ENCODE results near the gene ARID1B. TPM values are rescaled to one million over a fixed set of nuclear protein-coding genes. Genes with fewer than 3 reads are reported as not detected.

ARID1B gene
- total RNA-seq, 1 donor from 2014 or later, result 49.2 TPM

DNA sequence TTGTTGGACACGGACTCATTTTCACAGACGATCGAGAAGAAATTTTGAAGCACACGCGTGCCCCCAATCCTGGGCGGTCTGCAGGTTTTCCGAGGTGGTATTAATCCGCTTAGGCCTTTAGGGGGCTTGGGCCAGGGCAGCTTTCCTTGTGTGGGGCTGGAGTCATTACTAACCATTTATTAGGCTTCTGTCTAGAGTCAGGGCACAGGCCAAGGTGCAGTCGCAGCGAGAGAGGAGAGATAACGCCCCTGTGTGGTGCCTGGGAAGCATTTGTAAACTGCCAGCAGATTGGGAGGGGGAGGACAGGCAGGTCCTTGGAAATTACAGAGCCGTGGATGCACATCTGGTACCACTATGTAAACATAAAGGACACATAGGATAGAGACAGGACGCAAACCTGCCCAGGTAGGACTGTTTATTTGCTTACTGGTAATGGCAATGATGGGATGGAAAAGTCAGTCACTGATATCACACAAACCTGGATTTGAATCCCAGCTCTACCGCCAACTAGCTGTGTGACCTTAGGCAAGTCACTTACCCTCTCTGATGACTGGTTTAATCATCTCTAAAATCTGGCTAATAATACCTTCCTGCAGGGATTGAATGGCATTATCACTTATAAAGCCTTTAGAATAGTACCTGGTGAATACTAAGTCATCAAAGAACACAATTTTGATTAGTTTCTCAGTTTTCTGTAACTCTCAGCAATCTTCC is 469.8 kb downstream of the ARID1B start:
- ATAC-seq (ENCODE audit: poor library complexity) (no peak), DNase-seq (no peak)
- intact Hi-C loops (cut with DNase I), result no loop called here

GRCh38 chr6:157248264-157248663 is 471.1 kb downstream of the ARID1B start:
- ATAC-seq (ENCODE audit: poor library complexity), result no peak
- DNase-seq, result no peak
- intact Hi-C loops (cut with DNase I), result no loop called here

DNA sequence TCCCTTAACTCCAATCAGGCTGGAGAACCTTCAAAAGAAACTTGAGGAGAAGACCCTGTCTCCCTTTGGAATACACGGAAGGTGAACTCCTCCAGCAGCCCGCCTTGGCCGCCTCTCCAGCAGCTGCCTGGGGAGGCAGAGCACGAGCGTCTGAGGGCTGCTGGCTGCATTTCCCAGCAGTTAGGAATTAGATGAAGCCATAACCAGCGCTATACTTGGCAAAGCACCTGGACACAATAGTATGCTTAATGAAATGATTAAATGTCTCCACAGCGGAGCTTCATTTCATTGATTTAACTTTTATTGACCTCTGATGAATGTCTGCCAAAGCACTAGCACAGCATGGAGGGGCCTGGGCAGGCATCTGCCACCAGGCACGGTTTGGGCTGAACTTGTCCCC is 472.6 kb downstream of the ARID1B start:
- intact Hi-C loops (cut with DNase I), result no loop called here
- DNase-seq, result no peak
- no peak for ATAC-seq (ENCODE audit: poor library complexity)

GRCh38 chr6:157251586-157252247 is 474.5 kb downstream of the ARID1B start:
- ATAC-seq (ENCODE audit: poor library complexity), result no peak
- intact Hi-C loops (cut with DNase I), result no loop called here

DNA sequence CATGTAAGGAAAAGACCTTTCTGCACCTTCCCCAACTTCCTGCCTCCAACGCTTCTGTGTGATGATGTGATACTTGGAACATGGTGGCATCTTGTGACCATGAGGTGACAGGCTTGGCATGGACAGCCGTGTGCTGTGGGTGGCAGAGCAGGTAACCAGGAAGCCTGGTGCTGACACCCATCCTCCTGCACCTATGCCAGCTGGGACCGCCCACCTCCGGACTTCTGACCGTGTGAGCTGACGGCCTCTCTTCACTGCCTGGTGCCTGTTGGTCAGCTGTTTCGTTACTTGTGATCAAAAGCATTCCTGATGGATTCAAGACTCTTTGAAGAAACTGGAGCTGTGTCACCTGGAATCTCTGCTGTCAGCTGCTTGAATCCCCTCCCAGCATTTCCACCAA is 475.8 kb downstream of the ARID1B start:
- intact Hi-C loops (cut with DNase I), result no loop called here
- peak; percentile 78 for ATAC-seq (ENCODE audit: poor library complexity)
- no peak for DNase-seq

More at GRCh38 chr6:157251586-157252247, 474.5 kb downstream of the ARID1B start:
- DNase-seq, result no peak

- ATAC-seq (ENCODE audit: poor library complexity), result no peak
- intact Hi-C loops (cut with DNase I), result no loop called here
- DNase-seq, result no peak
These were observed 476.5 kb downstream of the ARID1B start for GRCh38 chr6:157253699-157254098.

GRCh38 chr6:157254538-157254937 is 477.4 kb downstream of the ARID1B start:
- DNase-seq, result no peak
- intact Hi-C loops (cut with DNase I), result no loop called here
- no peak for ATAC-seq (ENCODE audit: poor library complexity)

DNA sequence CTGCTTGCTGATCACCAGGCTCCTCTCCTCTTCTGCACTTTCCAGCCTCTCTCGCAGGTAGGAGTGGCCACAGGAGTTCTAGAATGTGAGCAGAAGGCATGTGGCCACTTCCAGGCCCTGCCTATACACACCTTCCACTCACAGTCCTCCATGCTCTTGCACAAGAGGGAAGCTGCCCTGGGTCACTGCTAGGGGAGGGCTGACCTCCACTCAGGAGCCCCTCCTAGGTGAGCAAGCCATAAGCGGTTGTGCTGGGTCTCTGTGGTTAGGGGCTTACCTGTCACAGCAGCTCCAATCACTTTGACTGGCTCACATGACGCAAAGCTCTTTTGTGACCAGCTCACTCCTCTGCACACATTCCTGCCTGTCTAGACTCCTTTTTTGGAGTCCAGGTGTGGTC is 477.9 kb downstream of the ARID1B start:
- intact Hi-C loops (cut with DNase I), result no loop called here
- DNase-seq (no peak), ATAC-seq (ENCODE audit: poor library complexity) (no peak)

- no peak for ATAC-seq (ENCODE audit: poor library complexity)
- no peak for DNase-seq
- intact Hi-C loops (cut with DNase I), result no loop called here
These were observed 481.7 kb downstream of the ARID1B start for GRCh38 chr6:157258878-157259277.

DNA sequence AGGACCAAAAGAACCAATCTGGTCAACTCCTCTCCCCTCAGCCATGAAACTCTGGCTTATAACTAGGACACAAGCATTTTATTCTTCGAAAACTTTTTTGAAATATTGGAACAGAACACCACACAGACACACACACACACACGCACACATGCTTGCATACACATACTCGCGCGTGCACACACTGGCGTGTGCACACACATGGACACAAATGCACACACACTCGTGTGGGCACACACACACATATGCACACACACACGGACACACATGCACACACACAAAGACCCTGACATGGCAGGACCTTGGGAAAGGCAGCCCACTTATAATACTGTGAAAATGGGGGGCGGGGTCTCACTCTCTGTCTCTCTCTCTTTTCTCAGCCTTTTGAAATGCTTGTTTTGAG is 482.3 kb downstream of the ARID1B start:
- ATAC-seq (ENCODE audit: poor library complexity) (no peak), DNase-seq (no peak)
- intact Hi-C loops (cut with DNase I), result no loop called here

Small RNA genes within 50 kb of the gene (microRNA-seq; reads per million reads assigned to microRNA genes)
- not detected for gene MIR4466

Measured in Right ventricle myocardium superior (tissue), 1 donor.